Islet precursor cell (in vitro differentiated cells): Measurements from ENCODE around the gene SORBS1.

Experiments used
- DNase-seq: peaks from one replicate; pipeline ENCODE4 v3.0.0-alpha.2; 2018

Gene SORBS1

DNA sequence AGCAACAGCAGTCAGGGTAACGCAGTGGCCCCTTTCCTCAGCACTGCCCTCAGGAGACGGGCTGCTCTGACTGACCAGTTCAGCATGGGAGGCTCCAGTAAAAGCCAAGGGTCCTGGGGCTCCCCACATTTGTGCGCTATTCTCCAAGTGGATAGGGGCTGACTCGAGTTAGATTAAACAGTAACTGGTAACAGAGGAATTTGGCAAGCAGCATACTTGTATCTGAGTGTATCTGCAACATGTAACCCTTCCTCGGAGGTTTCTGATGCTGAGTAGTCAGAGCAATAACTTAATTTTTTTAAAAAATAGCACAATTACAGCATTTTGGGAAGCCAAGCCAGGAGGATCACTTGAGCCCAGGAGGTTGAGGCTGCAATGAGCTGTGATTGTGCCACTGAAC is 22.8 kb downstream of the SORBS1 start:
- DNase-seq = no peak

GRCh38 chr10:95537542-95537927 is 23.6 kb downstream of the SORBS1 start:
- no peak for DNase-seq

- no peak for DNase-seq
Observed at GRCh38 chr10:95536894-95537541, 24.2 kb downstream of the SORBS1 start.

DNA sequence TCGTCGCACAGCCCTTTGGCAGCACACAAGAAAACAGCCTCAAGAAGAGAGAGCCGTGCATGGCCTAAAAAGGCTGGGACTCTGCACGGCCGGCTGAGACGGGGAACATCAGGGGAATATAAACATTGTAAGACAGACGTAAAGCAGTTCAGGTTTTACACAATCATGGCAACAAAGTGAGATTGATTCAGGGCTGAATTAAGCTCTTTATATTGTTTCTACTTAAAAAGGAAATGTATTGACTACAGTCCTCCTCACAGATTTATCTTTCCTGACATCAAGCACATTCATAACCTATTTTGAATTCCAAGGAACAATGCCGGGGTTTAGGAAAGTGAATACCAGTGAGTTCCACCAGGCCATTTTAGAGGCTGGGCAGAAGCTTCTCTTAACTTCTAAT is 25.2 kb downstream of the SORBS1 start:
- DNase-seq = no peak

- no peak for DNase-seq
Observed at GRCh38 chr10:95535526-95535925, 25.6 kb downstream of the SORBS1 start.

GRCh38 chr10:95533590-95533989 is 27.6 kb downstream of the SORBS1 start:
- no peak for DNase-seq

DNA sequence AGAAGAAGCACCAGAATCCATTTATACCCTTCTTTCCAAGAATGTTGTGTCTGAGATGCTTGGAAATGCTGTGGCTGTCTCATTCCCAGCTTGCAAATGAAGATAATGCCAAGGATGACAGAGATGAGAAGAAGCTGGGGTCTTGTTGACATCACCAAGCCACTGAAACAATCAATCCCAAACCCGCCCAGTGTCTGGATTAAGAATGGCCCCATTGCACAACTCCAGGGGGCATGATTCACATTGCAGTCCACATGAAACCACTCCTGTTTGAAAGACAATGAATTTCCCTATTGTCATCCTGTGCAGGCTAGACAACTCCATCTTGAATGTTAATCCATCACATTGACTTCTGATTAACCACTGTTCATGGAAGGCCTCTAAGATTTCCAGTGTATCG is 28.6 kb downstream of the SORBS1 start:
- no peak for DNase-seq

- no peak for DNase-seq
Observed at GRCh38 chr10:95531994-95532399, 29.2 kb downstream of the SORBS1 start.

DNA sequence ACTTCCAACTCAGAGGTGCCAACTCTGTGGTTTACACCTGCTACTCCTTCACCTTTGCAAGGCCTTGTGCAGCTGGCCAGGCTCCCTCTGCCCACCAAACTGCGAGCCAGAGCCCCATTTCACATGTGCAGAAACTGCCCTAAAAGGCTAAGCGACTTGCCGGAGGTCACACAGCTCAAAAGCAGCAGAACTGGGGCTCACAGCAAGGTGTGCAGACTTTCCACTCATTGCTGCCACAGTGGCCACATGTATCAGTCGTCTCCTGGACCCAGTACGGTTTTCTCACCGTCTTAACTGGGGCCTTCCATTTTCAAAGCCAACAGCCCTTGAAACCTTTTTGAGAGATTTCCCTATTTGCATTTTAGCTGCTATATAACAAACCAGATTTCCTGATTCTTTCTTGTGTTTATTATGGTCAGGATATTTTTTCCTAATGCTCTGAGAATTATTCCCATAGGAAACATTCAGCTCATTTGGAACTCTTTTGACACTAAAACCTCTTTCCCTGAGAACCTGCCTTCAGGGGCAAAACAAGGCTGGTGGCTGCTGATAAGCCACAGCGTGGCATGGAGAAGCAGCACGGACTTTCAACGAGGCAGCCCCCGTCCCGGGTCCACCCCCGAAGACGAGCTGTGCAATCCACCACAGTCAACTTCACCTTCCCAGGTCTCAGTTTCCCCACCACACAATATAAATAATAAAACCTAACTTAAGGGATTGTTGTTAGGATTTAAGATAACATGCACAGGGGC is 29.9 kb downstream of the SORBS1 start:
- DNase-seq = no peak

GRCh38 chr10:95530561-95530960 is 30.6 kb downstream of the SORBS1 start:
- no peak for DNase-seq

- DNase-seq = no peak
Observed at GRCh38 chr10:95530029-95530428, 31.1 kb downstream of the SORBS1 start.

- no peak for DNase-seq
Observed at GRCh38 chr10:95526044-95526443, 35.1 kb downstream of the SORBS1 start.

DNA sequence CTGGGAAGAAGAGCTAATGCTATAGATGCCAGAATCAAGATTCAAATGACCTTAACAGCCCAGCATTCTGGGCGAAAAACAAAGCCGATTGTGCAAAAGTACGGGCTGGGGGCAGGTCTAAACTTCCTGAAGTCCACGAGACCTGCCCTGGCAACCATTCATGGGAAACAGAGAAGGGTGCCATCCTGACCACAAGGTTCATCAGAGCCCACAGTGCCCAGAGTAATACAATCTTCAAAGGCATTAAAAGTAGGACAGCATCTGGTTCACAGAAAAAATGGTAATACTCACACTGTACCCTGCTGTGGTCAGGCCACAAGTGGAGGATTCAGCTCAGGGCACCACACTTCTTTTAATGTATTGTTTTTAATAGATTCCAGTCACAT is 36.1 kb downstream of the SORBS1 start:
- no peak for DNase-seq

DNA sequence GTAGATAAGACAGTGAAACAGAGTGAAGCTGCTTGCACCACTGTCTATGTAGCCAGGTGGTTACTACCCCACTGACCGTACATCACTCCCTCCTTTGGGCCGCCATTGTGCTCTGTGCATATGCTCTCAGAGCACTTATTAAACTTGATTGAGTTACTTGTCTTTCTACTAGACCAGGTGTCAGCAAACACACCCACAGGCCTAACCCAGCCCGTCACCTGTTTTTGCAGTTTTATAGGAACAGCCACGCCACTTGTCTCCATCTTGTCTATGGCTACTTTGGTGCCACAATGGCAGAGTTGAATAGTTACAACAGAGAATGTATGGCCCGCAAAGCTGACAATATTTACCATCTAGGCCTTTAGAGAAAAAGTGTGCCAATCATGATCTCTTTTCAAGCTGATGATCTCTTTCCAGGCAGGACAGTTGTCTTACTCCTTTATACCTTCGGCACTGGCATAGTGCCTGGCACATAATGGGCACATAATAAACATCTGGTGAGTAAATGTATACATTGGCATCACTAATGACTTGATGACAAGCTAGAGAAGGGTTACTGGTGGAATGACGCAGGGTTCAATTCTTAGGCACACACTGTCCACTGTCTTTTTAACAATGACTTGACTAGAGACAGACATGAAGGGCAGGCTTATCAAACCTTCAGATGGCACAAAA is 36.7 kb downstream of the SORBS1 start:
- DNase-seq = no peak

GRCh38 chr10:95522117-95522516 is 39.1 kb downstream of the SORBS1 start:
- DNase-seq = no peak

DNA sequence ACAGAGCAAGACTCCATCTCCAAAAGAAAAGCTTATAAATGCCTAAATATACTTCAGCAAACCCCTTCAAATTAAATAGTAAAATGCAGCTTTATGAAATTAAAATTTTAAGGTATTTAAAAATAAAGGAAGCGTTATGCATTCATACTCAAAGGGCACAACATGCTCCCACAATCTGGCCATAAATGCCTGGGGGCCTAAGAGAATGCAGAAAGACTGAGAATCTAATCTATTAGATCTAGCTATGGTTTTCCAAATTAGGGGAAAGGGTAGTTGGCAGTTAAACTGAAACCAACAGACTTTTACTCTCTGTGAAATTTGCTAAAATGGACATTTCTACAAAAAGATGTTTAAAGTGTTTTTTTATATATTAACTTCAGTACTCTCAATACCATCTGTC is 40.6 kb downstream of the SORBS1 start:
- no peak for DNase-seq

GRCh38 chr10:95518455-95519452 is 42.4 kb downstream of the SORBS1 start:
- DNase-seq = no peak

GRCh38 chr10:95517536-95518454 is 43.4 kb downstream of the SORBS1 start:
- peak; percentile 78 for DNase-seq

DNA sequence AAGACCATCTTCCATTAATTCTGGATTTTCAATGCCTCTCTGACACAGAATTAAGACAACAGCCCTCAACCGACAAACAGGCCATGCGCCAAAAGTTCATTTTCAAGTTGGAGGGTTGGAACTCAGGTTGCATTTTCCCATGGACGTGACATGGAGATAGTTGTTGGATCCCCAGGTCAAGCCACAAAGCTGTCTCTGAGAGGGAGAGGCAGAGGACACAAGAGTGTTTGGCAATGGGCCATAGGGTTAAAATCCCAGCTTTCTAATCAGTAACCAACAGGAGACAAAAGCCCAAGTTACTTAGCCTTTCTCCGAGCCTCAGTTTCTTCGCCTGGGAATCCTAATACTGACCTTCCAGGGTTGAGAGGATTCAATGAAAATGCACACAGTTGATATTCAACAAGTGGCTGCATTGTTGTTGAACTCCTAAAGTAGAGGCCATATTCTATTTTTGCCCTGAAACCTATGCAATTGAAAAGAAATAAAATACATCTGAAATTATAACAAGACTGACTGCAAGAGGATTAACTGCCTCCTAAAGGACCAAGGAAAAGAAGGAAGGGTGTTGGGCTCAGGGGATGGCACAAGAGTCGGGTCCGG is 44.3 kb downstream of the SORBS1 start:
- DNase-seq = no peak

DNA sequence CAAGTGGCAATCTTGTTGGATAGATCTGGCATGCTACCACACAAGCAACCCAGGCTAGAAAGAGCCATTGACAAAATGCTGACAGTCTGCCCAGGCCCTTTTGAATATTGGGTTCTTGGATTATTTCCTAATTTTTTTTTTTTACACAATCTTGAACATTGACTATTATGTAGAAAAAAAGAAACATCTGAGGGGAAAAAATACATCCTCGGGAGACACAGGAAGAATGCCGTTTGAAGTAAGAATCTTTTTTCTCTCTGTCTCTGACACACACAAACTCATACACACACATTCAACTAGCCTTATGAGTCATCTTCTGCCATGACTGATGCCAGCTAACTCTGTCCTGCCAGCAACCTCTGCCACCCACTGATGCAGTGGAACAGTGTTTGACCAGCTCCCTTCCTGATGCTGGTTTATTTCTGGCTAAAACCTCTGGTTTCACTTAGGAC is 47.2 kb downstream of the SORBS1 start:
- no peak for DNase-seq

- DNase-seq = no peak
Observed at GRCh38 chr10:95513008-95513589, 48.1 kb downstream of the SORBS1 start.
